ENCODE results near the gene CHST9.
"Not testable (repeated sequence)": the region's sequence is repeated elsewhere in the genome, so short reads cannot be mapped to it uniquely, and the experiment has no call there.

CHST9 gene

DNA sequence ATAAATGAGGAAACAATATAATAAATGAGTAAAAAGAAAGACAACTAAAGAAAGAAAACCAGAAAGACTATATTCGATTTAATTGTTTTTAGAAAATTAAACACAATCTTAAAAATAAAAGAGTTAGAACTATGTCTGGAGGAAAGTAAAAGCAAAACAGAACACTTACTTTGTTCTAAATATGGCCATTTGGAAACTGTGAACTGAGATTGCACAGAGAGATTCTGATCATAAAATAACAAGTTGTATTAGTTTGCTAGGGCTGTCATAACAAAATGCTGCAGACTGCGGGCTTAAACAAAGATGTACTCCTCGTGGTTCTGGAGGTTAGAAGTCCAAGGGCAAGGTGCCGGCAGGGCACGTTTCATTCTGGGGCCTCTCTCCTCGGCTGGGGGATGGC, 191.5 kb downstream of the CHST9 start:
- no peak for DNase-seq

DNA sequence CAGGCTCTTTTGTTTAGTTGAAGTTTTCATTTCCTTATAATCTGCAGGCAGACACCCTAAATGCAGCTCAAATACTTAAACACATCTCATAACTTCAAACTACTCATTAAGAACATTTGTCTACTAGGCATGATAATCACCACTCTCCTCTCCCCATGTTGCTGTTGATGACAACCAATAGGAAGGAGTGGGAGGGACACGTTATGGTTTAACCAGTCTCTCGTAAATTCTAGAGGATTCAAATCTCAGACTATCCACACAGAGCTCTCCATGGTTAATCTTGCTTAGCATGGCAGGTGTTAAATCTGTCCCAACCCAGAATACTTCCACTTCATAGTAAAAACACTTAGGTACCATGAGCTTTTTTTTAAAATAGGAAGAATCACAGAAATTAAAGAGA, 192.2 kb downstream of the CHST9 start:
- no peak for DNase-seq

DNA sequence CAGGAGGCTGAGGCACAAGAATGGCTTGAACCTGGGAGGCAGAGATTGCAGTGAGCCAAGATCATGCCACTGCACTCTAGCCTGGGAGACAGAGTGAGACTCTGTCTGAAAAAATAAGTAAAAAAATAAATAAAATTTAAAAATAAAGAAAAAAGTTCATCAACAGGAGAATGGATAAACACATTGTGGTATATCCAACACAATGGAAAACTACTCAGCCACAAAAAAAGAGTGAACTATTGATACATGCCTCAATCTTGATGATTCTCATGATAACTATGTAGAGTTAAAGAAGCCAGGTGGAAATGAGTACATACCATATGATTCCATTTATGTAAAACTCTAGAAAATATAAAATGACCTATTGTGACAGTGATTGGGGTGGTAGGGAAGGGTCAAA, 195.3 kb downstream of the CHST9 start:
- DNase-seq, result no peak

DNA sequence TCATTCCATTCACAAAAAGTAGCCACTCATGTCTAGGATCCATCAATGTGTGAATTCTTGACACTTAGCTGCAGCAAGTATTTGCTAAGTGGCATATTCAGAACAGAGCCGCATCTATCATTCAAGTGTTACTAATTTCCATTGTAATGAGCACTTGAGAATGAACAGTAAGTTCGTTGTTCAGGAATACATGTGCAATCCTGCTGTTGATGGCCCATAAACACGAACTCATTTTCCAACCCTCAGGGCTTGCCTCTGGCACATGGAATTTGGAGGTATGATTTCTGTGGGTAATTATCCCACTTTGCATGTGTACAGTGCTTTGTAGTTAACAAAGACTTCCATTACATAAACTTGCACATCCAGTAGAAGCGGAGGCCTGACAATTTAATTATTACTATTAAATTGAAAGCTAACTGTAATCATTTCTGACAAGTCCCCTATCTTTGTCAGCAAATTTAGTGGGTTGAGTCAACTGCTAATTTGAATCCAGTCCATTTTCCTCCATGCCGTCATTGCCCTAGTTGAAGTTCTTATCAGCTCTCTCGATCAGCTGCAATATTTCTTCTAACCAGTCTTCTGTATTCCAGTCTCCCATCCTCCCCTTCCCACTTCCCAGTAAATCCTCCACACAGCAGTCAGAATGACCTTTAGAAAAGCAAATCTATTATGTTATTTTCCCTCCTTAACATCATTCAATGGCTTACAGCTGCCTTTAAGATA, 203.6 kb downstream of the CHST9 start:
- no peak for DNase-seq

GRCh38 chr18:26978812-26979341, 206.2 kb downstream of the CHST9 start:
- no peak for DNase-seq

GRCh38 chr18:26977781-26978180, 207.3 kb downstream of the CHST9 start:
- DNase-seq, result no peak

DNA sequence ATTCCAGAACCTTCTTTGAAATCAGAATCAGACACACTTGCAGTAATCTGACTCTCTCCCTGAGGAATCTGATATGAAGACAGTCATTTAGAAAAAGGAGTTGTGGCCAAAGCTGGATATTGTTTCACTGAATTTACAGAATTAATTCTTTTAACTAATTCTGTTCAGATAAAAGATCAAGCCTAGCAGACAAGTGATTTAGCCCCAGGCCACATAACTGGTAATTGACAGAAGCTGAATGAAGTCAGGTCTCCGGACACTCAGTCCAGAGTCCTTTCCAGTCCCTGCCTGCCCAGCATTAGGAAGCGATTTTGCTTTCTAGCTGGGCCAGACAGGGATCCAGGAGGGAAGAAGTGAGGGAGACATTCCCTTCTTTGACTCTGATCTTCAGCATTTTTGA, 208.9 kb downstream of the CHST9 start:
- no peak for DNase-seq

DNA sequence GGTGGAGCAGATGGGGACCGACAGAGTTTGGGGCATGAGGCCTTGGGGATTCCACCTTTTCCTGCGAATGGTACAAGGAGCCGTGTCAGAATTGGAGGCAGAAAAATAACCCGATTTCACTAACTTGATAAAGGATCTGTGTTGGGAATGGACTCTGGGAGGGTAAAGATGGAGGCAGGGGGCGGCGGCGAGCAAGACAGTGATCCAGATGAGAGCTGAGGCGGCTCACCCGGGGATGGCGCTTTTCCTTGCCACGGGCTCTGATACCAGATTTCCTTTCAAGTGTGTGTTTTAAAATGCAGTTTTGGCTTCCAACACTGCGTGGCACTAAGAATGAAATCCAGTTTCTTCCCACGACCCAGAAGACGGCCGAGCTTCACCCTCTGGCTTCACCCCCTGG, 212.6 kb downstream of the CHST9 start:
- not testable (repeated sequence) for DNase-seq

DNA sequence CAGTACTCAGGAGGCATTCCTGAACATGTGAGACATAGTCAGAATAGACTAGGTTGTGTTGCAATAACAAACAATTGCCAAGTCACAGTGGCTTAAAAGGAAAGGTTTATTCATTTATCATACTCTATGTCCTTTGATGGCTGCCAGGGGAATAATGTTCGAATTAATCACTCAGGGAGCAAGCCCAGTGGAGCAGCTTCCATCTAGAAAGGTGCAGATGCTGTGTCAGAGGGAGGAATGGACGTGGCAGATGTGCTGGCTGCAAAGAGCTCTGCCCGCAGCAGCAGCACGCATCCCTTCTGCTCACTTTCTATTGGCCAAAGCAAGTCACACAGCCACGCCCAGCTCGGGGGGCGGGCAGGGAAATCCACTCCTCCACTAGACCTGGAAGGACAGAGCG, 213.7 kb downstream of the CHST9 start:
- no peak for DNase-seq

- DNase-seq, result no peak
Measured at GRCh38 chr18:26970637-26971036, 214.5 kb downstream of the CHST9 start.

DNA sequence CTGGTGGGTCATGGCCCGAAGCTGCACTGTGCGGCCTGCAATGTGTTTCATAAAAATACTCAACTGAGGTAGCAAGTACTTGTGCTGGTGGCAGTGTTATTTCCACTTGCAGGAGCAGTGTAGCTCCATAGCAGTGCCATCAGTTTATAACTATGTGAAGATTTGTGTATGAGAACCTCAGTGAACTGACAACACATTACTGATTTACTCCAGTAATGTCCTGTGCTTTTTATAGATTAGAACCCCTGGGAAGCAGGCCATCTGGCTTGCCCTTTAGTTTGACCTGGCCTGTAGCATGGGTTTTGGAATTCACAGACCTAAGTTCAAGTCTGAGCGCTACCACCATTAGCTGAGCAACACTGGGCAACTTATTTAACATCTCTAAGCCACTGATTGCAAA, 219.9 kb downstream of the CHST9 start:
- DNase-seq, result no peak

- no peak for DNase-seq
Measured at GRCh38 chr18:26963292-26963691, 221.8 kb downstream of the CHST9 start.

GRCh38 chr18:26961839-26962238, 223.3 kb downstream of the CHST9 start:
- no peak for DNase-seq

- no peak for DNase-seq
Measured at GRCh38 chr18:26960911-26961310, 224.2 kb downstream of the CHST9 start.

GRCh38 chr18:26956863-26957262, 228.2 kb downstream of the CHST9 start:
- no peak for DNase-seq

- DNase-seq, result no peak
Measured at GRCh38 chr18:26948703-26949102, 236.4 kb downstream of the CHST9 start.

DNA sequence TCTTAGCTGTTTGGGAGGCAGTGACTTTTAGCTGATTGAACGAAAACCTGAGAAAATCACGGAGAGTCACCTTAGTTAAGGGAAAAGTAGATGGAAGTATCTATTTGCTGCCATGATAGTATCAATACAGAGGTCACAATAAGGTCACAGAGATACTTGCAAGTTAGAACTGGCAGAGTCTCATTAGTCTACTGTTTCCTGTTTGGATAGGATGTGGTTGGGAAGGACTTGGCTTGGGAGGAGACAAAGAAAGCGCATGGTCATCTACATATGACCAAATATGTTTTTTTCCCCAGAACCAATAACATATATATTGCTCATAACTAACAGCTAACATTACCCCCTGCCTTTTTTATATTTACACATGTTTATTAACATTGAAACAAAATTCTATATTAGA, 241.2 kb downstream of the CHST9 start:
- no peak for DNase-seq

- no peak for DNase-seq
Measured at GRCh38 chr18:26941584-26941983, 243.5 kb downstream of the CHST9 start.

DNA sequence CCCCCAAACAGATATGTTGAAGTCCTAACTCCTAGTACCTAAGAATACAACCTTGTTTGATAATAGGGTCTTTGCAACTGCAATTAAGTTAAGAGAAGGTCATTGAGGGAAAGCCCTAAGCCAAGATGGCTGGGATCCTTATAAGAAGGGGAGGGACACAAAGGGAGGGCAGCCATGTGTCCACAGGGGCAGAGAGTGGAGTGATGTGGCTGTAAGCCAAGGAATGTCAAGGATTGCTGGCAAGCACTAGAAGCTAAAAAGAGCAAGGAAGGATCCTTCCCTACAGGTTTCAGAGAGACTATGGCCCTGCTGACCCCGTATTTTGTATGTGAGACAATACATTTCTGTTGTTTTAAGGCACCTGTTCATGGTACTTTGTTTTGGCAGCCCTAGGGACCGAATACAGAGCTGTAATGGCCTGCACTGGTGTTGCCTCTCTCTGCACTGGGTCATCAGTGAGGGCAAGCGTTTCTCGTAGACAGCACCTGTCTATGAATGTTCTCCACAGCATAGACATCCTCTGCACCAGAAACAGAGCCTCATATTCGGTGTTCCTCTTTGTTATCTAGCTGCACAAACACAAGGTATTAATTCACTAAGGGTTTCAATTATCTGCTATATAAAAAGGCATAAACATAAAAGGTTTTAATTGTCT, 244.2 kb downstream of the CHST9 start:
- no peak for DNase-seq

DNA sequence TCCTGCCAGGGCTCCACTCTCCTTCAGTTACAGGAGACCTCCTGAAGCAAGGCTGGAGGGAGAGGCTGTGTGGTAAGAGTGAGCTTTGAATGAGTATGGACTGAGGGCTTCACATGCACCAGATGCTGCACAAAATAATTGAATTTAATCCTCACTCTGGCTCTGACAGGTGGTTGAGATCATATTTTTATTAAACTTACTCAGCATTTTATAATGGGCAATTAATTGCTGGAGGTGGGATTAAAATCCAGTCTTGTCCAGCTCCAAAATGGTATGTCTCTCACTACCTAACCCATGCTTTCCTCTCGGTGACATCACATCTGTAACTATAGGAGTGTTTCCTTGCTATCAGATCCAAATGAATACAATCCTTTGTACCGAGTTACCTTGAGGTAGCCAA, 253.4 kb downstream of the CHST9 start:
- no peak for DNase-seq

DNA sequence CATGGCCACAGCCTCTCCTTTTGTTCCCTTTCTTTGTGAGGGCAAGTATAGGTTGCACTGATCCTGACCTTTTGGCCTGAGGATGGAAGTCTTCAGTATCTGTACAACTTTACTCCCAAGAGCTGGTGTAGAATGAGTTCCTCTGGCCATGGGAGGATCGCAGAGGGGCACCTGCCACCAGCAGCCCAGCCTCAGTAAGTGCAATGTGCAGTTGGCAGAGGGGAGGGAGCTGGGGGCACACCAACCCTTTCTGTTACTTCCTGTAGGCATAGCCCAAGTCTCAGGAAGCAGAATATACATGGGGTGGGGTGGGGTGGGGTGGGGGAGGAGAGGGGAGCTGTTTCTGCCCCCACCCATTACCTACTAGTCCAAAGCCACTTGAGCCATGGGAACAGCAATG, 254.5 kb downstream of the CHST9 start:
- no peak for DNase-seq

DNA sequence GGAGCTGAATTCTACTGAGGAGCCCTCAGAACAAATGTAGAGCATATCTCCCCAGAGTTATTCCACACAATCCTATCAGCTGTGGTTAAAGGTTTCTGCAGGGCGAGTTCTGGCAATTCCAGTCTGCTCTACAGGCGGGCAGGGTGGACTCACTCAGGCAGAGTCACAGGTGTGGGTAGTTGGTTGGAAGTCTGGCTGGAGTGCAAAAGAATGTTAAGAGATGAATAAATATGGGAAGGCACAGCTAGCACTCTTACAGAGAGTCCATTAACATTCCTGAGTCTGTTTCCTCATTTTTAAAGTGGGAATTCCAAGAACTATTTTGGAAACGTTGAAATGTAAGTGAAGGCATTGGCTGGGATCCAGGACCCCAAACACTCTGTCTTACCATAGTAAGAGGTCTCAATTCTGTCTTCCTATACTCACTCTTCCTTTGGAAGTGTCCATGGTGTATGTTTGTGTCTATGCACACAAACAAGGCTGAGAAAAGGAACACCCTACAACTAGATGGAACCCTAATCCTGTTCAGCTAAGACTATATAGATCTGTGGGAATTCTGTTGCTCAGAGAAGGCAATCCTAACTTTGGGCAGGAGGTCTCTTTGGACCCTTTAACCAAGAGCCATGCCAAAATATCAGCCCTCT, 256.3 kb downstream of the CHST9 start:
- DNase-seq, result no peak

DNA sequence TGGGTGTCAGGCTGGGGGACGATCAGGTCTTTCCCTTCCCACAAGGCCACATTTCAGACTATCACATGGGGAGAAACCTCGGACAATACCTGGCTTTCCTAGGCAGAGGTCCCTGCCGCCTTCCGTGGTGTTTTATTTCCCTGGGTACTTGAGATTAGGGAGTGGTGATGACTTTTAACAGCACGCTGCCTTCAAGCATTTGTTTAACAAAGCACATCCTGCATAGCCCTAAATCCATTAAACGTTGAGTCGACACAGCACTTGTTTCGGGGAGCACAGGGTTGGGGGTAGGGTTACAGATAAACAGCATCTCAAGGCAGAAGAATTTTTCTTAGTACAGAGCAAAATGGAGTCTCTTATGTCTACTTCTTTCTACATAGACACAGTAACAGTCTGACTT, 257.3 kb downstream of the CHST9 start:
- not testable (repeated sequence) for DNase-seq

DNA sequence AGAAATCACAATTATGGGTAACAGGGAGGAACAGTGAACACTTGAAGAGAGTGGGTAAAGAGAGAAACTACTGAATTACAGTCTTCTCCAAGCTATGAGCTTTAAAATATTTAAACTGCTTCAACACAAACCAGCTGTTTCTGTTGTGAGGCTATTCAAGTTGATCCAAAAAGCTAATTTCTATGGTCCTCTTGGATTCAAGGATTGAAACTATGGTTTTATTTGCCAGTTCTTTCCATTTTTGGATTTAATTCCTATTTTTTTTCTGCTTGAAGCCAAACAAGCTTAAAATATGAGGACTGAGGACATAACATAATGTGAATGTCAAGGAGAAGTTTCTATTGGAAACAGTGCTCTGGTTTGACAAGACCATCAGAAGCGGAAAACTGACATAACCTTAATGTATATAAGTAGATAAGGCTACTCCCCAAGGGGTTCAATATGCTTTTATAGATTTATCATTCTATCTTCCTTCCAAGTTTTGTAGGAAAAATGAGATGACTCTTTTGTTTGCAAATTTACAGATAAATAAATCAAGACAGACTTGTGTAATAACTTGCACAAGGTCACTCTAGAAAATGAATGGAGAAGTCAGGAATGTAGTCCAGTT, 258.9 kb downstream of the CHST9 start:
- DNase-seq, result no peak

Data from KG1 (cell line).